ENCODE measurements around the gene LRP5.

Gene LRP5

DNA sequence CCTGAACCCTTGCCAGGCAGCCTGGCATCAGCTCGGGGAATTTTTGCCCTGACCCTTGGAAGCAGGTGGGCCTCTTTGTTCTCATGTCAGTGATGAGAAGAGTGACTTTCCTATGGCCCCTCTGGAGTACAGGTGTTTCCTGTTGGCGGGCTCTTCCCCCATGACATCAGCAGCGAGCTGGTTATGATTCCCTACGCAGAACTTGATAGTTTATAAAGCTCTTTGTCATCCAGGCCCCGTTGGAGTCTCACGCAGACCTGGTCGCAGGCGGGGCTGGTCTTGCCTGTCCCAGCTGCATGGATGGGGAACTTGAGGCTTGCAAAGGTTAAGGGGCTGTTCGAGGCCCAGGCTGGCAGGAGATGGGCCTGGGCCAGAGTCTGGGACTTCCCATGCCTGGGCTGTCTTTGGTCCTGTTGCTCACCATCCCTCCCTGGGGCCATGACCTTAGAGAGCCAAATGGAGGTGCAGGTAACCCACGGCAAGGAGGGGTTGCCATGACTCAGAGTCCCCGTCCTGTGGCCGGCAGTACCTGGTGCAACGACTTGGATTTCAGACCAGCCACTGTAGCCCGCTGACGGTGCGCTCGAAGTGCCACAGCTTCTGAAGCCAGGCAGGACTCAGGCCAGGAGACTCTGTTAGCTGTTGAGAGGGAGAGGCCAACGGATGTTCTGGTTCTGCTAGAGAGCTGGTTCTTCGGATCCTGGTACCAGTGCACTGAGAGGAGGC is 102.3 kb downstream of the LRP5 start:
- H3K36me3 Mint-ChIP-seq (ENCODE audit: low read depth), result peaks cover 9% of the 10 kb centered on the region
- H3K4me3 Mint-ChIP-seq, result no peak overlapping the region
- H3K9me3 Mint-ChIP-seq, result no peaks in the 10 kb centered on the region
- no peak overlapping the region for H3K27ac Mint-ChIP-seq
- H3K27me3 Mint-ChIP-seq (ENCODE audit: low read depth), result no peaks in the 10 kb centered on the region
- no peaks in the 10 kb centered on the region for H3K4me1 Mint-ChIP-seq (ENCODE audit: low read depth)

DNA sequence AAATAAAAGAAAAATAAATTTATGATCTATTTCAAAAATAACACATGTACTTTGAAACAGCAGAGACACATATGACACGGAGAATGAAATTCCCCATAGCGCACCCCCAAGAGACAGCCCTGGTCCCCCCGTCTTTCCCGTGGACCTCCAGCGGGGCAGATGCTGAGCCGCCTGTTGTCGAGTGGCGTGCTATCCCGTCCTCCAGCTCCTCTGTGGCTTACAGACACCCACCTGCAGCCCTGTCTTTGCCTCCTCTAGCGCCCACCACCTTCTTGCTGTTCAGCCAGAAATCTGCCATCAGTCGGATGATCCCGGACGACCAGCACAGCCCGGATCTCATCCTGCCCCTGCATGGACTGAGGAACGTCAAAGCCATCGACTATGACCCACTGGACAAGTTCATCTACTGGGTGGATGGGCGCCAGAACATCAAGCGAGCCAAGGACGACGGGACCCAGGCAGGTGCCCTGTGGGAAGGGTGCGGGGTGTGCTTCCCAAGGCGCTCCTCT is 103.7 kb downstream of the LRP5 start:
- Mint-ChIP-seq H3K27me3 (ENCODE audit: low read depth) (no peaks in the 10 kb centered on the region), H3K4me3 (no peak overlapping the region), H3K9me3 (no peaks in the 10 kb centered on the region), H3K36me3 (ENCODE audit: low read depth) (peaks cover 7% of the 10 kb centered on the region), H3K4me1 (ENCODE audit: low read depth) (no peaks in the 10 kb centered on the region), H3K27ac (no peak overlapping the region)

DNA sequence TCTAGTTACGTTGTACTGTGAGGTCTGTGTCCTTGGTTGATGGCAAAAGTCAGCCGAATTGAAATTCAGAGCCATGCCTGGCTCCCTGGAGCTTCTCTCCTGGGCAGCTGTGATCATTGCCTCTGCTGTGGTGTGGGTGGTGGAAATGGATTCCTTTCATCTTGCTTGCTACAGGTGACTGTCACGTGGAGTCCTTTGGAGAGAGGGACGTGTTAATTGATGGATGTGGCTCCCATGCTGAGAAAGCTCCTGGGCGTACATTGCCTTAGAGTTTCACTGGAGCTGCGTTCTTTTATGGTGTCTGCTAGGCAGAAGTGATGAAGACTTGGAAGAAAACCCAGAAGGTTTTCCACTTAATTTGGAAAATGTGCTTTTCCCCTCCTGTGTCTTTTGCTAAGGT is 106.3 kb downstream of the LRP5 start:
- Mint-ChIP-seq H3K9me3 (no peaks in the 10 kb centered on the region), H3K27me3 (ENCODE audit: low read depth) (no peaks in the 10 kb centered on the region), H3K36me3 (ENCODE audit: low read depth) (peaks cover 7% of the 10 kb centered on the region), H3K27ac (no peak overlapping the region), H3K4me1 (ENCODE audit: low read depth) (no peaks in the 10 kb centered on the region), H3K4me3 (no peak overlapping the region)

DNA sequence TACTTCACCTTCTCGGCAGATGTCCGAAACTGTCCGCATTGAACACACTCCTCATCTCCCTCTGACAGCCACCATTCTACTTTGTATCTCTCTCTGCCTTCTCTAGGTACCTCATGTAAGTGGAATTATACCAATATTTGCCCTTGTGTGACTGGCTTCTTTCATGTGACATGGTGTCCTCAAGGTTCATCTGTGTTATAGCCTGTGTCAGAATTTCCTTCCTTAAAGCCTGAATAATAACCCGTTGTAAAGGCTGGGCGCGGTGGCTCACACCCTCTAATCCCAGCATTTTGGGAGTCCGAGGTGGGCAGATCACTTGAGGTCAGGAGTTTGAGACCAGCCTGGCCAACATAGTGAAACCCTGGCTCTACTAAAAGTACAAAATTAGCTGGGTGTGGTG is 107.8 kb downstream of the LRP5 start:
- no peaks in the 10 kb centered on the region for H3K27me3 Mint-ChIP-seq (ENCODE audit: low read depth)
- H3K4me1 Mint-ChIP-seq (ENCODE audit: low read depth), result no peaks in the 10 kb centered on the region
- no peak overlapping the region for H3K4me3 Mint-ChIP-seq
- no peaks in the 10 kb centered on the region for H3K9me3 Mint-ChIP-seq
- H3K36me3 Mint-ChIP-seq (ENCODE audit: low read depth), result peaks cover 5% of the 10 kb centered on the region
- no peak overlapping the region for H3K27ac Mint-ChIP-seq

DNA sequence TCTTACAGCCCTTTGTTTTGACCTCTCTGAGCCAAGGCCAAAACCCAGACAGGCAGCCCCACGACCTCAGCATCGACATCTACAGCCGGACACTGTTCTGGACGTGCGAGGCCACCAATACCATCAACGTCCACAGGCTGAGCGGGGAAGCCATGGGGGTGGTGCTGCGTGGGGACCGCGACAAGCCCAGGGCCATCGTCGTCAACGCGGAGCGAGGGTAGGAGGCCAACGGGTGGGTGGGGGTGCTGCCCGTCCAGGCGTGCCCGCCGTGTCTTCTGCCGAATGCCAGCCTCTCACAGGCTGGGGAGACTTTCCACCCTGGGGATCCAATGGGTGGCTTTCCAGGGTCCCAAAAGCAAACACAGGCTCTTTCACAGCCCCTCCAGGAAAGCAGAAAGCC is 111.1 kb downstream of the LRP5 start:
- H3K27ac Mint-ChIP-seq, result no peak overlapping the region

DNA sequence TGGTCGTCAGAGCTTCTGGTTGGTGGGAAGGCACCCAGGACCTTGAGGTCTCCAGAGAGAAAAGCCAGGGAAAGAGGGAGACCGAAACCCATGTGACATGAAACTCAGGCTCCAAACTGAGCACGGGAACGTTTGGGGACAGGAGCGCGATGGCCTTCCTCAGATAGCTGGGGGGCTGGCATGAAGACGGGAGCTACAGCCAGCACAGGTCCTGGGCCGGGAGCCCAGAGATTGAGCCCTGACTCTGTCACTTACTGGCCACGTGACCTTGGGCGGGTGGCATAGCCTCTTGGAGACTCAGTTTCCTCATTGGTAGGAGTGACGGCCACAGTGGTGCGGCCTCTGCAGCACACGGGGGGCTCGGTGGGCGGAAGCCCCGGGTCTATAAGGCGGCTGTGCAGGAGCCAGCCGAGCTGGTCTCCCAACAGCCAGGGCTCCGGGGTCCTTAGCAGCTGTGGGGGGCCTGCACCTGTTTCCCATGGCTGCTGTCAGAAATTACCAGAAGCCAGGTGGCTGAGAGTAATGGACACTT is 111.8 kb downstream of the LRP5 start:
- Mint-ChIP-seq H3K4me3 (no peak overlapping the region), H3K4me1 (ENCODE audit: low read depth) (no peaks in the 10 kb centered on the region), H3K36me3 (ENCODE audit: low read depth) (peaks cover 15% of the 10 kb centered on the region), H3K27ac (no peak overlapping the region), H3K27me3 (ENCODE audit: low read depth) (no peaks in the 10 kb centered on the region), H3K9me3 (peaks cover 7% of the 10 kb centered on the region)

More for the DNA sequence above, 111.1 kb downstream of the LRP5 start:
- Mint-ChIP-seq H3K27me3 (ENCODE audit: low read depth) (no peaks in the 10 kb centered on the region), H3K4me1 (ENCODE audit: low read depth) (no peaks in the 10 kb centered on the region), H3K9me3 (peaks cover 3% of the 10 kb centered on the region), H3K4me3 (no peak overlapping the region), H3K36me3 (ENCODE audit: low read depth) (peaks cover 11% of the 10 kb centered on the region)

DNA sequence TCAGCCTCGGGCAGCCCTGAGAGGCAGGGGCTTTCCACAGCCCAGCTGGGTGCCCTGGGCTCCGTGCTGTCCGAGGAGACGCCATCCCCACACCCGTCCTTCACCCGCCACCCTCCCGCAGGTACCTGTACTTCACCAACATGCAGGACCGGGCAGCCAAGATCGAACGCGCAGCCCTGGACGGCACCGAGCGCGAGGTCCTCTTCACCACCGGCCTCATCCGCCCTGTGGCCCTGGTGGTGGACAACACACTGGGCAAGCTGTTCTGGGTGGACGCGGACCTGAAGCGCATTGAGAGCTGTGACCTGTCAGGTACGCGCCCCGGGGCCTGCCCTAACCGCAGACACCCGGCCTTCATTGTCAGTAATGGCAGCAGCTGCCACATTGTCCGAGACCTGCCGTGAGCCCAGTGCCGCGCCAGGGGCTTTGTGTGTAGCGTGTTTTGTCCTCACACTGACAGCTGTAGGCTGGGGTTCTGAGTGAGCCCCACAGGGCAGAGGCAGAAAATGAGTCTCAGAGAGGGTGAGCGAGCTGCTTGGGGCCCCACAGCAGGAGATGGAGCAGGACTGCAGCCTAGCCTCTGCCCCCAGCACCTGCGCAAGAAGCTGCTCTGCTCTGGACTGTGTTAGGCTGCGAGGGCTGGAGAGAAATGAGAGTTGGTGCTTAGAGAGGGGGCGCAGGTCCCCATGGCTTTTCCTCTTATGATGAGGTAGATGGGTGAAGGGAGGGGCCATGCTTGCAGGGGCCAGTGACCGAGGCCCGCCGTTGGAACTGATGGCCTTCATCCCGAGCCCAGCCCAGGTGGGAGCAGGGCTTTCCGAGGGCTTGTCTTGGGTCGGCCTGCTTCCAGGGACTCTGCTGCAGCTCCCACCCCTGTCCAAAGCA is 112.8 kb downstream of the LRP5 start:
- Mint-ChIP-seq H3K27me3 (ENCODE audit: low read depth) (no peaks in the 10 kb centered on the region), H3K4me1 (ENCODE audit: low read depth) (no peaks in the 10 kb centered on the region), H3K36me3 (ENCODE audit: low read depth) (peaks cover 22% of the 10 kb centered on the region), H3K27ac (no peak overlapping the region), H3K9me3 (peaks cover 17% of the 10 kb centered on the region), H3K4me3 (no peak overlapping the region)

DNA sequence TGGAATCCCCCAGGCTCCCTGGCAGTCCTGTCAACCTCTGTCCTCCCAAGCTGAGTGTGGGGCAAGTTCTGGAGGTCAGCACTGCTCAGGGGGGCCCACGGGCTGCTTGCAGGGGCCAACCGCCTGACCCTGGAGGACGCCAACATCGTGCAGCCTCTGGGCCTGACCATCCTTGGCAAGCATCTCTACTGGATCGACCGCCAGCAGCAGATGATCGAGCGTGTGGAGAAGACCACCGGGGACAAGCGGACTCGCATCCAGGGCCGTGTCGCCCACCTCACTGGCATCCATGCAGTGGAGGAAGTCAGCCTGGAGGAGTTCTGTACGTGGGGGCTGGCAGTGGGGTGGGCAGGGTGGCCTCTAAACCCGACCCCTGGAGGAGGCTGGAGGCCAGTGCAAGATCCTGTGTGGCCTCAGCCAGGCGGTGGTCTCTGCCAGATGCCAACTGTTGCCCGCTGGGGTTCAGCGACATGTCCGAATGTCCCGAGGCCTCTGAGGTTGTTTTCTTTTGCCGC is 113.5 kb downstream of the LRP5 start:
- H3K9me3 Mint-ChIP-seq, result peaks cover 24% of the 10 kb centered on the region
- no peaks in the 10 kb centered on the region for H3K27me3 Mint-ChIP-seq (ENCODE audit: low read depth)
- no peak overlapping the region for H3K27ac Mint-ChIP-seq
- H3K4me1 Mint-ChIP-seq (ENCODE audit: low read depth), result no peaks in the 10 kb centered on the region
- H3K36me3 Mint-ChIP-seq (ENCODE audit: low read depth), result peaks cover 29% of the 10 kb centered on the region
- no peak overlapping the region for H3K4me3 Mint-ChIP-seq

DNA sequence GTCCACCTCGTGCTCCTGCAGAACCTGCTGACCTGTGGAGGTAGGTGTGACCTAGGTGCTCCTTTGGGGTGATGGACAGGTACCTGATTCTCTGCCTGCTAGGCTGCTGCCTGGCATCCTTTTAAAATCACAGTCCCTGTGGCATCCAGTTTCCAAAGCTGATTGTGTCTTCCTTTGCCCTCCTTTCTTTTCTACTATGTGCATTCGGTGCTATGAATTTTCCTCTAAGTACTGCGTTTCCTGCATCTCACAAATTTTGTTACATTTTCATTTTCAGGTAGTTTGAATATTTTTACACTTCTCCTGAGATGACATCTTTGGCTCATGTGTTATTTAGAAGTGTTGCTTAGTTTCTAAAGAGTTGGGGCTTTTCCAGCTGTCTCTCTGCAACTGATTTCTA is 117.3 kb downstream of the LRP5 start:
- Mint-ChIP-seq H3K27ac (no peak overlapping the region), H3K27me3 (ENCODE audit: low read depth) (no peaks in the 10 kb centered on the region), H3K9me3 (peaks cover 24% of the 10 kb centered on the region), H3K4me1 (ENCODE audit: low read depth) (no peaks in the 10 kb centered on the region), H3K4me3 (no peak overlapping the region), H3K36me3 (ENCODE audit: low read depth) (peaks cover 30% of the 10 kb centered on the region)

DNA sequence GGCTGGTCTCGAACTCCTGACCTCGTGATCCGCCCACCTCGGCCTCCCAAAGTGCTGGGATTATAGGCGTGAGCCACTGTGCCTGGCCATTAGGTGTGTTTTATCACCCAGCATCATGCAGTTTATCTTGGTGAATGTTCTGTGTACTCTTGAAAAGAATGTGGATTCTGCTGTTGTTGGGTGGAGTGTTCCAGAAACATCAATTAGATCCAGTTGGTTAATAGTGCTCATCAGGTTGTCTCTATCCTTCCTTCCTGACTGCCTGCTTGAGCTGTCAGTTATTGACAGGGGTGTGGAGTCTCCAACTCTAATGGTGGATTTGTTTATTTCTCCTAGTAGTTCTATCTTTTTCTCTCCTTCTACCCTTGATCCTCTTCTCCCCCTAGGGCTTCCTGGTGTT is 118.0 kb downstream of the LRP5 start:
- peaks cover 30% of the 10 kb centered on the region for H3K36me3 Mint-ChIP-seq (ENCODE audit: low read depth)
- H3K27me3 Mint-ChIP-seq (ENCODE audit: low read depth), result no peaks in the 10 kb centered on the region
- H3K9me3 Mint-ChIP-seq, result peaks cover 24% of the 10 kb centered on the region
- no peaks in the 10 kb centered on the region for H3K4me1 Mint-ChIP-seq (ENCODE audit: low read depth)
- no peak overlapping the region for H3K27ac Mint-ChIP-seq
- no peak overlapping the region for H3K4me3 Mint-ChIP-seq

DNA sequence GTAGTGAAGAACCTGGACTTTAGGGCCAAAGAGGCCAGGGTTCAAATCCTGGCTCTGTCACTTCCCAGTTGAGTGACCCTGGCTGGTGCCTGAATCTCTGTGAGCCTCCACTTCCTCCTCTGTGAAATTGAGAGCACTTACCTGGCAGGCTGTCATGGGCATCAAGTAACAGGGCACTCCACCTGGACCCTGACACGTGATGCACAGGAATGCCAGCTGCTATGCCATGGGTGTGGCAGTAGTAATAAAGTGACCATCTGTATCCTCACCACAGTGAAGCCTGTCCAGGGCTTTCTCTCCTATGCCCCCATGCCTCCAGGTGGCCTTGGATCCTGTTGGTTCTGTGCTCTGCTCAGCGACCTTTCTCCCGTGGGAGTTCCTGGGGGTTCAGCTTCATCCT is 118.4 kb downstream of the LRP5 start:
- peaks cover 30% of the 10 kb centered on the region for H3K36me3 Mint-ChIP-seq (ENCODE audit: low read depth)
- no peaks in the 10 kb centered on the region for H3K4me1 Mint-ChIP-seq (ENCODE audit: low read depth)
- H3K9me3 Mint-ChIP-seq, result peaks cover 24% of the 10 kb centered on the region
- no peak overlapping the region for H3K4me3 Mint-ChIP-seq
- no peaks in the 10 kb centered on the region for H3K27me3 Mint-ChIP-seq (ENCODE audit: low read depth)
- H3K27ac Mint-ChIP-seq, result no peak overlapping the region

DNA sequence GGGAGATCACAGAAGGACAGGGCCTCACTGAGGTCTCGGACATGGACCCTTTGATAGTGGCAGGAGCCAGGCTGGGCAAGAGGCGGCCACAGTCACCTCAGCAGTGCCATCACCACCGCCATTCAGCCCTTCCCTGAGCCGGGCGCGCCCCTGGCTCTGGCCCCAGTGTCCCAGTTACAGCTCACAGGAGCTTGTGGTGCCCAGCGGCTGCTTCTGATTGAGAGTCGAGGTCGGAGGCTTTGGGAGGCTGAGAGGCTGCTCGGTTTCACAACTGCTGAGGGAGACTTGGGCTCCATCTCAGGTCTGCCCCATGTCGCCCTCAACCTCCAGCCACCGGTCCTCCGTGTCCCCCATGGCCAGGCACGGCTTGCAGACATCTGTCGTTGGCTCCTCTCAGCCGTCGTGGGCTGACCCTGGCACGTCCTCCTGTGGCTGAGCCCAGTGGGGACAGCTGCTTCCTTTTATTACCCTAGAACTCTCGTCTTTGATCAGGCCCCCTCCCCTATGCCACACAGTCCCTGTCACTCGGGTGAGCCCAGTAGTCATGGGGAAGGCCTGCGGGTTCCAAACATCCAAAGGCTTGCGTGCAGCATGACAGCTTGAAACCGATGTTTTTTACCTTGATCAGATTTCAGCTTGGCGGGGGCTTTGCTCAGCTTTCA is 119.7 kb downstream of the LRP5 start:
- Mint-ChIP-seq H3K9me3 (peaks cover 24% of the 10 kb centered on the region), H3K27me3 (ENCODE audit: low read depth) (no peaks in the 10 kb centered on the region), H3K4me3 (no peak overlapping the region), H3K27ac (no peak overlapping the region), H3K36me3 (ENCODE audit: low read depth) (peaks cover 24% of the 10 kb centered on the region), H3K4me1 (ENCODE audit: low read depth) (peaks cover 1% of the 10 kb centered on the region)

DNA sequence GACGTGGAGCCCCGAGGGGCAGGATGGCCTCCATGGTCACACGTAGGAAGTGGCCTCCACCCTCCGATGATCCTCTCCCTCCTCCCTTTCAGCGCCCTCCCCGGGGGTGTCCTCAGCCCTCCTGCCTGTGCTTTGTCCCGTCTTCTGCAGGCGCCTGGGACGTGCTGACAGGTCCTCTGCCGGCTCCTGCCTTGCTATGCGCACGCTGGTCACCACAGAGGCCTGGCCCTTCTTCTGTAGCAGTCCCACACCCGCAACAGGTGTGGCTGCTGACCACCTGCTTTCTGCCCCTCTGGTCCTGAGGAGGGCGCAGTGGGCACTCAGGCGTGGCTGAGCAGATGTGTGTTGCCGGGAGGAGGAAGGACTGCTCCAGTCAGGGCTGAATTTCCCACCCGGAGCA is 120.5 kb downstream of the LRP5 start:
- Mint-ChIP-seq H3K27ac (no peak overlapping the region), H3K4me1 (ENCODE audit: low read depth) (peaks cover 5% of the 10 kb centered on the region), H3K4me3 (no peak overlapping the region), H3K36me3 (ENCODE audit: low read depth) (peaks cover 23% of the 10 kb centered on the region), H3K27me3 (ENCODE audit: low read depth) (no peaks in the 10 kb centered on the region), H3K9me3 (peaks cover 24% of the 10 kb centered on the region)

DNA sequence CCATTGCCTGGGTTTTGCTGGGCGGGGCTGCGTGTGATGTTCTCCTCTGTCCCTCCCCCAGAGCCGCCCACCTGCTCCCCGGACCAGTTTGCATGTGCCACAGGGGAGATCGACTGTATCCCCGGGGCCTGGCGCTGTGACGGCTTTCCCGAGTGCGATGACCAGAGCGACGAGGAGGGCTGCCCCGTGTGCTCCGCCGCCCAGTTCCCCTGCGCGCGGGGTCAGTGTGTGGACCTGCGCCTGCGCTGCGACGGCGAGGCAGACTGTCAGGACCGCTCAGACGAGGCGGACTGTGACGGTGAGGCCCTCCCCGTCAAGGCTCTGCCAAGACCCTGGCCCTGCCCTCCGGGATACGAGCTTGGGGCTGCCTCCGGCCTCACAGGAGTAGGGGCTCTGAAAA is 121.2 kb downstream of the LRP5 start:
- H3K27me3 Mint-ChIP-seq (ENCODE audit: low read depth), result no peaks in the 10 kb centered on the region
- H3K27ac Mint-ChIP-seq, result no peak overlapping the region
- H3K4me3 Mint-ChIP-seq, result no peak overlapping the region
- H3K9me3 Mint-ChIP-seq, result peaks cover 20% of the 10 kb centered on the region
- H3K36me3 Mint-ChIP-seq (ENCODE audit: low read depth), result peaks cover 19% of the 10 kb centered on the region
- peaks cover 6% of the 10 kb centered on the region for H3K4me1 Mint-ChIP-seq (ENCODE audit: low read depth)

Measured in T-helper 1 cell treated with Interleukin-12 subunit alpha and Interleukin-12 subunit beta and Interleukin-4 antibody, amounts not matched to agents 30 μg/mL and 1 μg/mL, for 36 hours (primary cell).